A549 (cell line): ENCODE data around the gene UST.

Experiments used
- BHLHE40 ChIP-seq: IDR thresholded peaks from 2 replicates; pipeline ENCODE4 v1.6.1; 2012; ENCODE audit warnings: low read depth, low read length, inconsistent platforms
- CBX8 ChIP-seq: fragments of 200-600 bp; sonication (generic); IDR thresholded peaks from 2 replicates; pipeline ENCODE4 v1.6.1; 2016
- CEBPB ChIP-seq, 2 experiments: fragments of >200 bp in 1 of 2; sonication (Bioruptor Twin) in 1 of 2; formaldehyde crosslinking in 1 of 2; IDR thresholded peaks; 2 replicates each; pipeline ENCODE4 v1.6.1; 2012 to 2016
- CTCF ChIP-seq: fragments of >200 bp; sonication (Bioruptor Twin); formaldehyde crosslinking; IDR thresholded peaks from 3 replicates; pipeline ENCODE4 v1.5.1; 2016
- EP300 ChIP-seq, 2 experiments: fragments of >200 bp; sonication (Bioruptor Twin); formaldehyde crosslinking; IDR thresholded peaks; 2 replicates in 1 of 2; 3 replicates in 1 of 2; pipeline ENCODE4 v1.6.1; 2016 to 2017
- ESRRA ChIP-seq: fragments of 150-350 bp; IDR thresholded peaks from 2 replicates; pipeline ENCODE4 v1.6.1; 2014; ENCODE audit warnings: mild to moderate bottlenecking, low read length, borderline replicate concordance
- KDM5A ChIP-seq: fragments of 200-600 bp; sonication (generic); IDR thresholded peaks from 2 replicates; pipeline ENCODE4 v1.6.1; 2016; ENCODE audit warnings: antibody characterized with exemption, mild to moderate bottlenecking
- POLR2A ChIP-seq: IDR thresholded peaks from 2 replicates; pipeline ENCODE4 v1.6.1; 2012; ENCODE audit warnings: mild to moderate bottlenecking, low read length
- POLR2AphosphoS2 ChIP-seq: conservative IDR thresholded peaks from 2 replicates; pipeline ENCODE4 v1.6.1; 2012; ENCODE audit warnings: low read length, improper control_type of control experiment, inconsistent platforms

GRCh38 chr6:148954461-148954860 is 207.6 kb downstream of the UST start:
- TF ChIP-seq EP300 (IDR thresholded peaks at IDR 0.05) (no peak), POLR2A (no peak), CEBPB (IDR thresholded peaks at IDR 0.05) (no peak), POLR2AphosphoS2 (no peak), CTCF (no peak), BHLHE40 (no peak), KDM5A (no peak), CBX8 (no peak), ESRRA (no peak)
